GM21528 (cell line): Measurements from ENCODE around the gene TTLL13.

ENCODE experiments used
- ATAC-seq: cut with Tn5 transposase; IDR thresholded peaks from one replicate; pipeline ENCODE4 v1.9.1; 2021; ENCODE audit warnings: mild to moderate bottlenecking, moderate library complexity; ENCODE audit not compliant: unreplicated experiment, low FRiP score

Gene TTLL13

GRCh38 chr15:90213818-90214204, 35.5 kb upstream of the TTLL13 start:
- no peak for ATAC-seq

- ATAC-seq = no peak
Measured at GRCh38 chr15:90214553-90215196, 34.7 kb upstream of the TTLL13 start.

GRCh38 chr15:90217671-90218394, 31.5 kb upstream of the TTLL13 start:
- no peak for ATAC-seq

- ATAC-seq = no peak
Measured at GRCh38 chr15:90219421-90220141, 29.8 kb upstream of the TTLL13 start.

GRCh38 chr15:90221246-90221900, 28.0 kb upstream of the TTLL13 start:
- ATAC-seq = no peak

- ATAC-seq = no peak
Measured at GRCh38 chr15:90222547-90222946, 26.8 kb upstream of the TTLL13 start.

GRCh38 chr15:90223441-90224165, 25.8 kb upstream of the TTLL13 start:
- no peak for ATAC-seq

- ATAC-seq = no peak
Measured at GRCh38 chr15:90225047-90225446, 24.3 kb upstream of the TTLL13 start.

GRCh38 chr15:90225504-90226234, 23.7 kb upstream of the TTLL13 start:
- no peak for ATAC-seq

- ATAC-seq = no peak
Measured at GRCh38 chr15:90227336-90227735, 22.0 kb upstream of the TTLL13 start.

GRCh38 chr15:90227816-90228772, 21.3 kb upstream of the TTLL13 start:
- ATAC-seq = no peak

- no peak for ATAC-seq
Measured at GRCh38 chr15:90228960-90229359, 20.4 kb upstream of the TTLL13 start.

GRCh38 chr15:90230071-90230494, 19.3 kb upstream of the TTLL13 start:
- no peak for ATAC-seq

GRCh38 chr15:90230610-90231009, 18.7 kb upstream of the TTLL13 start:
- ATAC-seq = no peak

- no peak for ATAC-seq
Measured at GRCh38 chr15:90231028-90232017, 18.0 kb upstream of the TTLL13 start.

GRCh38 chr15:90232196-90232595, 17.2 kb upstream of the TTLL13 start:
- ATAC-seq = no peak

- peak; percentile 1 for ATAC-seq
Measured at GRCh38 chr15:90232941-90233386, 16.4 kb upstream of the TTLL13 start.
